ENCODE results near the gene CDK14.

DNA sequence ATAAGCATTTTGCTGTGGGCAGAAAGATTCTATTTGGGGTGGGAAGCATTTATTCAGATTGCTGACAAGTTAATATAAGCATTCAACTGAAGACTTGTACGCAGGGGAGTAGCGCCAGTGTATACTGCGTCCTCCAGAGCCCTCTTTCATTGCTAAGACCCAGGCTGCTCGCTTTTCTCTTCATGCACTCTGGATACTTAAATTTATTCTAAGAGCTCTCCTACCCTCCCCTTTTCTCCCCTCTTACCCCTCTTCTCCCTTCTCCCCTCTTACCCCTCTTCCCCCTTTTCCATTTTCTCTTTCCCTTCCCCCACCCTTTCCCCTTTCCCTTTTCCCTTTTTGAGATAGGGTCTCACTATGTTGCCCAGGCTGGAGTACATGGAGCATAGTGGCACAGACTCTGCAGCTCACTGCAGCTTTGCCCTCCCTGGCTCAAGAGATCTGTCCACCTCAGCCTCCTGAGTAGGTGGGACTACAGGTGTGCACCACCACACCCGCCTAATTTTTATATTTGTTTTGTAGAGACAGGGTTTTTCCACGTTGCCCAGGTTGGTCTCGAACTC, 125.8 kb downstream of the CDK14 start:
- no peak for TF ChIP-seq EP300 (conservative IDR thresholded peaks at IDR 0.05; ENCODE audit: poor library complexity, severe bottlenecking)
- TF ChIP-seq, protein P1, sequence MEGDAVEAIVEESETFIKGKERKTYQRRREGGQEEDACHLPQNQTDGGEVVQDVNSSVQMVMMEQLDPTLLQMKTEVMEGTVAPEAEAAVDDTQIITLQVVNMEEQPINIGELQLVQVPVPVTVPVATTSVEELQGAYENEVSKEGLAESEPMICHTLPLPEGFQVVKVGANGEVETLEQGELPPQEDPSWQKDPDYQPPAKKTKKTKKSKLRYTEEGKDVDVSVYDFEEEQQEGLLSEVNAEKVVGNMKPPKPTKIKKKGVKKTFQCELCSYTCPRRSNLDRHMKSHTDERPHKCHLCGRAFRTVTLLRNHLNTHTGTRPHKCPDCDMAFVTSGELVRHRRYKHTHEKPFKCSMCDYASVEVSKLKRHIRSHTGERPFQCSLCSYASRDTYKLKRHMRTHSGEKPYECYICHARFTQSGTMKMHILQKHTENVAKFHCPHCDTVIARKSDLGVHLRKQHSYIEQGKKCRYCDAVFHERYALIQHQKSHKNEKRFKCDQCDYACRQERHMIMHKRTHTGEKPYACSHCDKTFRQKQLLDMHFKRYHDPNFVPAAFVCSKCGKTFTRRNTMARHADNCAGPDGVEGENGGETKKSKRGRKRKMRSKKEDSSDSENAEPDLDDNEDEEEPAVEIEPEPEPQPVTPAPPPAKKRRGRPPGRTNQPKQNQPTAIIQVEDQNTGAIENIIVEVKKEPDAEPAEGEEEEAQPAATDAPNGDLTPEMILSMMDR (IDR thresholded peaks at IDR 0.05; ENCODE audit: poor library complexity, severe bottlenecking): no peak
